Mucosa of stomach (tissue), 1 donor: ENCODE data around the gene SSX4.
"Not testable (repeated sequence)": the region's sequence is repeated elsewhere in the genome, so short reads cannot be mapped to it uniquely, and the experiment has no call there.

Experiments used
- H3K27me3 ChIP-seq: one replicate; pipeline ENCODE4 v1.7.0; 2013; ENCODE audit warnings: mild to moderate bottlenecking, low read length; ENCODE audit not compliant: control insufficient read depth, insufficient read depth
- H3K36me3 ChIP-seq: one replicate; pipeline ENCODE4 v1.7.0; 2013; ENCODE audit warnings: low read length; ENCODE audit not compliant: control insufficient read depth, insufficient read depth
- H3K4me1 ChIP-seq: one replicate; pipeline ENCODE4 v1.7.0; 2013; ENCODE audit warnings: mild to moderate bottlenecking, low read length; ENCODE audit not compliant: control insufficient read depth, insufficient read depth
- H3K4me3 ChIP-seq: one replicate; pipeline ENCODE4 v1.7.0; 2013; ENCODE audit warnings: low read length
- H3K9ac ChIP-seq: one replicate; pipeline ENCODE4 v1.7.0; 2013; ENCODE audit warnings: mild to moderate bottlenecking, low read length, moderate library complexity
- H3K9me3 ChIP-seq: one replicate; pipeline ENCODE4 v1.7.0; 2013; ENCODE audit warnings: mild to moderate bottlenecking, low read length, moderate library complexity; ENCODE audit not compliant: control insufficient read depth
- donor health status: Pancreatic carcinoma.

The SSX4 gene

GRCh38 chrX:48383239-48383638 lies at the start of gene SSX4:
SSX4 (plus strand) TSS chrX:48383539; CDS start chrX:48384054, 515 bp downstream.
- H3K4me1 ChIP-seq, H3K4me3 ChIP-seq, H3K9me3 ChIP-seq, H3K27me3 ChIP-seq, H3K36me3 ChIP-seq, H3K9ac ChIP-seq: not testable (repeated sequence)

- not testable (repeated sequence) for H3K4me3 ChIP-seq, H3K9me3 ChIP-seq, H3K36me3 ChIP-seq, H3K9ac ChIP-seq, H3K27me3 ChIP-seq, H3K4me1 ChIP-seq
These were observed 37.3 kb upstream of the SSX4 start for GRCh38 chrX:48346059-48346458.

- not testable (repeated sequence) for H3K4me1 ChIP-seq, H3K9me3 ChIP-seq, H3K9ac ChIP-seq, H3K36me3 ChIP-seq, H3K4me3 ChIP-seq, H3K27me3 ChIP-seq
These were observed 26.8 kb upstream of the SSX4 start, which contains the start of gene SSX3 for GRCh38 chrX:48356315-48357094. SSX3 (minus strand) TSS chrX:48356703; CDS start chrX:48355249, 1,454 bp downstream.

- no peaks in the 10 kb centered on the region for H3K27me3 ChIP-seq
- H3K9me3 ChIP-seq: no peaks in the 10 kb centered on the region
- no peaks in the 10 kb centered on the region for H3K4me1 ChIP-seq
- H3K36me3 ChIP-seq: no peaks in the 10 kb centered on the region
- no peak overlapping the region for H3K9ac ChIP-seq
- no peak overlapping the region for H3K4me3 ChIP-seq
These were observed 25.7 kb upstream of the SSX4 start for GRCh38 chrX:48357681-48358080.

GRCh38 chrX:48359281-48359680 lies 24.1 kb upstream of the SSX4 start:
- not testable (repeated sequence) for H3K4me3 ChIP-seq, H3K9me3 ChIP-seq, H3K9ac ChIP-seq, H3K4me1 ChIP-seq, H3K36me3 ChIP-seq, H3K27me3 ChIP-seq

GRCh38 chrX:48367717-48368408 lies 15.5 kb upstream of the SSX4 start:
- H3K4me1 ChIP-seq, H3K36me3 ChIP-seq, H3K9me3 ChIP-seq, H3K4me3 ChIP-seq, H3K27me3 ChIP-seq, H3K9ac ChIP-seq: not testable (repeated sequence)

GRCh38 chrX:48370408-48370807 lies 12.9 kb upstream of the SSX4 start:
- not testable (repeated sequence) for H3K36me3 ChIP-seq, H3K4me3 ChIP-seq, H3K9ac ChIP-seq, H3K9me3 ChIP-seq, H3K4me1 ChIP-seq, H3K27me3 ChIP-seq

- H3K9me3 ChIP-seq, H3K4me1 ChIP-seq, H3K9ac ChIP-seq, H3K36me3 ChIP-seq, H3K4me3 ChIP-seq, H3K27me3 ChIP-seq: not testable (repeated sequence)
These were observed 13.6 kb downstream of the SSX4 start for GRCh38 chrX:48396931-48397330.

- H3K36me3 ChIP-seq, H3K27me3 ChIP-seq, H3K9me3 ChIP-seq, H3K4me3 ChIP-seq, H3K9ac ChIP-seq, H3K4me1 ChIP-seq: not testable (repeated sequence)
These were observed 14.5 kb downstream of the SSX4 start for GRCh38 chrX:48397825-48398224.

- not testable (repeated sequence) for H3K36me3 ChIP-seq, H3K4me1 ChIP-seq, H3K27me3 ChIP-seq, H3K4me3 ChIP-seq, H3K9me3 ChIP-seq, H3K9ac ChIP-seq
These were observed 28.5 kb downstream of the SSX4 start, which contains the start of gene SSX4B for GRCh38 chrX:48411860-48412259. SSX4B (minus strand) TSS chrX:48411960; CDS start chrX:48411372, 588 bp downstream.

GRCh38 chrX:48427027-48427716 lies 43.8 kb downstream of the SSX4 start:
- H3K9me3 ChIP-seq, H3K4me1 ChIP-seq, H3K4me3 ChIP-seq, H3K36me3 ChIP-seq, H3K27me3 ChIP-seq, H3K9ac ChIP-seq: not testable (repeated sequence)

- not testable (repeated sequence) for H3K9me3 ChIP-seq, H3K9ac ChIP-seq, H3K4me1 ChIP-seq, H3K27me3 ChIP-seq, H3K4me3 ChIP-seq, H3K36me3 ChIP-seq
These were observed 46.3 kb downstream of the SSX4 start for GRCh38 chrX:48429606-48430005.
